Naive thymus-derived CD4-positive, alpha-beta T cell (primary cell): ENCODE results near the gene SYT15. TPM values are rescaled to one million over a fixed set of nuclear protein-coding genes. Genes with fewer than 3 reads are reported as not detected.
"Not testable (repeated sequence)": the region's sequence is repeated elsewhere in the genome, so short reads cannot be mapped to it uniquely, and the experiment has no call there.

ENCODE experiments used
- ATAC-seq: fragments of 150-1000 bp; cut with Tn5 transposase; 2 replicates; pipeline ENCODE4 v1.10.0; 2021; ENCODE audit warnings: mild to moderate bottlenecking, moderate library complexity
- CTCF ChIA-PET: fragments of 350-600 bp; sonication (Branson Sonifier 250); formaldehyde crosslinking; loops from one replicate; lab custom pipeline; 2021; ENCODE audit warnings: antibody characterized with exemption; lab: Charles Lee
- POLR2A ChIA-PET: fragments of 350-600 bp; sonication (Branson Sonifier 250); formaldehyde crosslinking; loops from one replicate; lab custom pipeline; 2021; ENCODE audit warnings: antibody characterized with exemption, inconsistent platforms; lab: Charles Lee
- DNase-seq, 9 donors: peaks; one replicate each; pipeline versions ENCODE4 v3.0.0 to v3.0.0-alpha.2; 2020 to 2022; ENCODE audit warnings: mixed read lengths in 1 of 9
- H3K27ac ChIP-seq: one replicate; pipeline ENCODE4 v1.7.0; 2013; ENCODE audit warnings: mild to moderate bottlenecking, low read depth, low read length, moderate library complexity
- H3K27me3 ChIP-seq, 2 donors: one replicate each; pipeline ENCODE4 v1.7.0; 2013; ENCODE audit warnings: low read length in 2 of 2, mild to moderate bottlenecking in 2 of 2, moderate library complexity in 2 of 2; ENCODE audit not compliant: control insufficient read depth in 2 of 2, insufficient read depth in 2 of 2
- H3K36me3 ChIP-seq, 3 experiments: 1 replicate in 2 of 3; 2 replicates in 1 of 3; pipeline ENCODE4 v1.7.0; 2013; ENCODE audit warnings: low read length in 3 of 3, mild to moderate bottlenecking in 3 of 3, moderate library complexity in 1 of 3; ENCODE audit not compliant: insufficient read depth in 3 of 3, control insufficient read depth in 2 of 3
- H3K4me1 ChIP-seq, 2 donors: one replicate each; pipeline ENCODE4 v1.7.0; 2013; ENCODE audit warnings: low read length in 2 of 2, mild to moderate bottlenecking in 2 of 2, moderate library complexity in 1 of 2; ENCODE audit not compliant: control insufficient read depth in 2 of 2, insufficient read depth in 2 of 2
- H3K4me3 ChIP-seq: 2 replicates; pipeline ENCODE4 v1.7.0; 2013; ENCODE audit warnings: mild to moderate bottlenecking, low read length
- H3K9me3 ChIP-seq, 3 experiments: 1 replicate in 2 of 3; 2 replicates in 1 of 3; pipeline ENCODE4 v1.7.0; 2013; ENCODE audit warnings: low read length in 3 of 3; ENCODE audit not compliant: control insufficient read depth in 2 of 3
- H3K27ac Mint-ChIP-seq, 9 donors: one replicate each; pipeline ENCODE4 v1.8.0; 2020 to 2022; ENCODE audit warnings: mixed read lengths in 9 of 9, mild to moderate bottlenecking in 8 of 9, moderate library complexity in 5 of 9, inconsistent platforms in 2 of 9
- H3K27me3 Mint-ChIP-seq, 5 donors: one replicate each; pipeline ENCODE4 v1.8.0; 2021 to 2022; ENCODE audit warnings: mixed read lengths in 5 of 5, mild to moderate bottlenecking in 1 of 5
- H3K36me3 Mint-ChIP-seq, 5 donors: one replicate each; pipeline ENCODE4 v1.8.0; 2020 to 2022; ENCODE audit warnings: mixed read lengths in 5 of 5, mild to moderate bottlenecking in 3 of 5, inconsistent platforms in 1 of 5
- H3K4me1 Mint-ChIP-seq, 7 donors: one replicate each; pipeline ENCODE4 v1.8.0; 2020 to 2022; ENCODE audit warnings: mixed read lengths in 7 of 7, mild to moderate bottlenecking in 3 of 7, inconsistent platforms in 1 of 7
- H3K4me3 Mint-ChIP-seq, 10 donors: one replicate each; pipeline ENCODE4 v1.8.0; 2020 to 2022; ENCODE audit warnings: mild to moderate bottlenecking in 10 of 10, mixed read lengths in 10 of 10, moderate library complexity in 6 of 10, inconsistent platforms in 2 of 10
- H3K9me3 Mint-ChIP-seq, 11 donors: one replicate each; pipeline ENCODE4 v1.8.0; 2020 to 2022; ENCODE audit warnings: mixed read lengths in 11 of 11, mild to moderate bottlenecking in 4 of 11, inconsistent platforms in 1 of 11, moderate library complexity in 1 of 11
- intact Hi-C, 2 donors: fragments of 100-400 bp; cut with micrococcal nuclease; formaldehyde crosslinking; loops; one replicate each; pipeline ENCODE4 v1.15.1; 2023
- polyA plus RNA-seq, 2 donors: library from polyadenylated mRNA; unstranded; fragments of 300-500 nt; fragmentation: Illumina TruSeq; gene quantifications; one replicate each; pipeline ENCODE4 v1.2.3, GENCODE V29; 2021
- total RNA-seq, 6 experiments: library from RNA in 5 of 6; stranded (reverse) in 5 of 6; gene quantifications; 1 replicate in 5 of 6; 2 replicates in 1 of 6; pipeline ENCODE4 v1.2.3 and lab custom pipeline; 2021 to 2026

The SYT15 gene
- total and polyA plus RNA-seq, 7 experiments from 2014 or later: 0.05 to 1.6 (median 1.3) TPM; not detected in 1

DNA sequence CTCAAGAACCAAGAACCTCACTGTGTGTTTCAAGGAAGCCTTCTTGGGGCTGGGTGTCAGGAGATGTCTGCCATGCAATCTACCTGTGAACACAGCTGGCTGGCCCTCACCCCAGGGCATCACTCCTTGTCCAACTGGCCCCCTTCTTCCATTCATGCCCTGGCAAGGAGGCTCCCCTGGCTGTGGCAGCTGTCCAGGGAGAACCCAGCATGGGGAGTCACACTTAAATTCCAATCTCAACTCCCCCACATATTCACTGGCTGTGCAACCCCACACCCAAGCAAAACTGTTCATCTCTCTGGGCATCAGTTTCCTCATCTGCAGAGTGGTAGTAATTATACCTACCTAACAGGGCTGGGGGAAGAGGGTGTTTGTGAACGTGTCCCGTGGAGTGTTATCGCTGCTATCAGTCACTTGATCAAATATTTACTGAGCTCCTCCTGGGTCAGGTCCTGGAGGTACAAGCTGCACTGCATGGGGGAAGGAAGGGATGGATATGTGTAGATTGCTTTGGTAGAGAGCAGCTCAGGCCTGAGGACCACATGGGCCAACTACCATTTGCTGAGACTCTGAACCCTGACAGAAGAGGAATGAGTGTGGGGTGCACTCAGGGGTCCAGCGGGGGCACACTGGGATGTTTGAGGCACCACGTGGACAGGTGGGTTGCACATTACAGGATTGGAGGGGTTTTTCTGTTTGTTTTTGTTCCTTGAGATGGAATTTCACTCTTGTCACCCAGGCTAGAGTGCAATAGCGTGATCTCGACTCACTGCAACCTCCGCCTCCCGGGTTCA, 20.3 kb upstream of the SYT15 start:
- ATAC-seq (no peak), DNase-seq (peak in 1 of 9 donors; percentile 7)
- H3K36me3 Mint-ChIP-seq: peaks cover 0 to 7% (median 0%) of the 10 kb centered on the region in 5 donors
- Histone ChIP-seq H3K27me3 (peaks cover 0 to 5% of the 10 kb centered on the region in 2 donors), H3K4me3 (no peak overlapping the region), H3K4me1 (no peaks in the 10 kb centered on the region), H3K36me3 (no peaks in the 10 kb centered on the region), H3K27ac (no peak overlapping the region), H3K9me3 (no peaks in the 10 kb centered on the region)
- ChIA-PET POLR2A (no interaction called here), CTCF (interaction anchor here (1.4 kb wide), 1 partner anchor 330 kb away, joined by 3 read pairs; no protein-coding TSS in a partner anchor)
- H3K27ac Mint-ChIP-seq: no peak overlapping the region
- intact Hi-C loops: no loop called here
- H3K27me3 Mint-ChIP-seq: peaks cover 0 to 7% (median 0%) of the 10 kb centered on the region in 5 donors
- H3K9me3 Mint-ChIP-seq: no peaks in the 10 kb centered on the region
- peaks cover 0 to 12% (median 5%) of the 10 kb centered on the region in 7 donors for H3K4me1 Mint-ChIP-seq
- peak overlapping the region in 4 of 10 donors; percentile 18 to 43 (median 42) for H3K4me3 Mint-ChIP-seq

DNA sequence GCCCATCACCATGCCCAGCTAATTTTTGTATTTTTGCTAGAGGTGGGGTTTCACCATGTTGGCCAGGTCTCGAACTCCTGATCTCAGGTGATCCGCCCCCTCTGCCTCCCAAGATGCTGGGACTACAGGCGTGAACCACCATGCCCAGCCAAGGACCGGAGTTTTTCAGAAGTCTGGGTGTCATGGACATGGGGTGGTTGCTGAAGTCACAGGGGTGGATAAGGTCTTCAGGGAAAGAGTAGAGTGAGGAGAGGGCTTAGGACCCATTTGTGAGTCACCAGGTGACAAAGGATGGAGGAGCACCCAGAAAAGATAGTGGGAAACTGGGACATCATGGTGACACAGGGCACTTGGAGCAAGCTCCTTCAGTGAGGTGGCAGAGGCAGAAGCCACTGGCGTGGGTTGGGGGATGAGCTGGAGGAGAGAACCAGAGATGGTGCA, 19.7 kb upstream of the SYT15 start:
- no peak overlapping the region for H3K27ac ChIP-seq
- intact Hi-C loops: no loop called here
- H3K4me1 ChIP-seq: no peaks in the 10 kb centered on the region
- H3K4me1 Mint-ChIP-seq: peaks cover 0 to 12% (median 5%) of the 10 kb centered on the region in 7 donors
- H3K36me3 ChIP-seq: no peaks in the 10 kb centered on the region
- no peak for ATAC-seq
- DNase-seq: no peak
- no peak overlapping the region for H3K4me3 ChIP-seq
- ChIA-PET CTCF (interaction anchor here (1.4 kb wide), 1 partner anchor 330 kb away, joined by 3 read pairs; no protein-coding TSS in a partner anchor), POLR2A (no interaction called here)
- no peaks in the 10 kb centered on the region for H3K9me3 ChIP-seq
- H3K27ac Mint-ChIP-seq: no peak overlapping the region
- H3K4me3 Mint-ChIP-seq: no peak overlapping the region
- no peaks in the 10 kb centered on the region for H3K9me3 Mint-ChIP-seq
- peaks cover 0 to 7% (median 0%) of the 10 kb centered on the region in 5 donors for H3K27me3 Mint-ChIP-seq
- peaks cover 0 to 7% (median 0%) of the 10 kb centered on the region in 5 donors for H3K36me3 Mint-ChIP-seq
- peaks cover 0 to 5% of the 10 kb centered on the region in 2 donors for H3K27me3 ChIP-seq

DNA sequence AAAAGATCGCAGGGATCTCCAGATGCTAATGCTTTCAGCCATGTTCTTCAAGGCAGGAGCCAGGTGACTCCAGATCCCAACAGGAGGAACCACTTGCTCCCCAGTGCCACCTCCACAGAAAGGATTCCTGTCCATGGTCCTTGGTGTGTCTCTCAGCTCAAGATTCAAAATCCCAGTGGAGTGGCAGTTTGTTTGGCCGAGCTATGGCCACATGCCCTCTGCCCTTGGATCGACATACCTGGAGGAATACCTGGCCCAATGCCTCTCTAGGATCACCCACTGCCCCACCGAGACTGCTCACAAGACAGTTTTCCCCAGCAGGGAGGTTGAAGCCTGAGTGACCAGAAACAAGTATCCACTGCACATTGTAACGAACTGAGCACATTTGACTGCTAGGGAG, 18.5 kb upstream of the SYT15 start:
- no peak for ATAC-seq
- Mint-ChIP-seq H3K4me3 (no peak overlapping the region), H3K36me3 (peaks cover 0 to 7% (median 0%) of the 10 kb centered on the region in 5 donors), H3K27me3 (peaks cover 0 to 7% (median 0%) of the 10 kb centered on the region in 5 donors), H3K9me3 (no peaks in the 10 kb centered on the region), H3K4me1 (peaks cover 0 to 12% (median 5%) of the 10 kb centered on the region in 7 donors), H3K27ac (no peak overlapping the region)
- H3K4me1 ChIP-seq: no peaks in the 10 kb centered on the region
- no peak for DNase-seq
- H3K27ac ChIP-seq: no peak overlapping the region
- H3K27me3 ChIP-seq: peaks cover 0 to 3% of the 10 kb centered on the region in 2 donors
- intact Hi-C loops: no loop called here
- ChIA-PET CTCF (no interaction called here), POLR2A (no interaction called here)
- H3K36me3 ChIP-seq: no peaks in the 10 kb centered on the region
- H3K4me3 ChIP-seq: no peak overlapping the region
- no peaks in the 10 kb centered on the region for H3K9me3 ChIP-seq

DNA sequence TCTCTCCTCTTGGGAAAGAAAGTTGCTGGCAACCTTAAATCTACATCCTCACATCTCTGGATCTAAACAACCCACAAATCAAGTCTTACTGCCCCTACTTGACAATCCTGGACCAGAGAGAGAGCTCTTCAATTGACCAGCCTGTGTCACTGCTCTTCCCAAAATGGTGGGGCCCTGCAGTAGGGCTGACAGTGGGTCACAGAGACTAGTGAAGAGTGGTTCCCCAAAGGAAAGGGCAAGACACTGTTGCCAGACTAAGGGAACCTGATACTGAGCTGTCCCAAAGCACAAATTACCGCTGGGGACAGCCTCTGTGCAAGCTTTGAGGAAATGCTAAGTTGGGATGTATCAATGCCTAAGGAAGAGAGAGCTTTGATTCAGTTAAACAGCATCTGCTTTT, 18.0 kb upstream of the SYT15 start:
- no peak for DNase-seq
- Mint-ChIP-seq H3K27me3 (peaks cover 0 to 7% (median 2%) of the 10 kb centered on the region in 5 donors), H3K36me3 (peaks cover 0 to 7% (median 0%) of the 10 kb centered on the region in 5 donors), H3K4me1 (peaks cover 0 to 12% (median 7%) of the 10 kb centered on the region in 7 donors), H3K9me3 (no peaks in the 10 kb centered on the region), H3K4me3 (no peak overlapping the region), H3K27ac (no peak overlapping the region)
- ChIA-PET CTCF (no interaction called here), POLR2A (no interaction called here)
- no peaks in the 10 kb centered on the region for H3K9me3 ChIP-seq
- no peak for ATAC-seq
- no peak overlapping the region for H3K4me3 ChIP-seq
- no peaks in the 10 kb centered on the region for H3K27me3 ChIP-seq
- intact Hi-C loops: no loop called here
- H3K27ac ChIP-seq: no peak overlapping the region
- H3K36me3 ChIP-seq: no peaks in the 10 kb centered on the region
- H3K4me1 ChIP-seq: no peaks in the 10 kb centered on the region

DNA sequence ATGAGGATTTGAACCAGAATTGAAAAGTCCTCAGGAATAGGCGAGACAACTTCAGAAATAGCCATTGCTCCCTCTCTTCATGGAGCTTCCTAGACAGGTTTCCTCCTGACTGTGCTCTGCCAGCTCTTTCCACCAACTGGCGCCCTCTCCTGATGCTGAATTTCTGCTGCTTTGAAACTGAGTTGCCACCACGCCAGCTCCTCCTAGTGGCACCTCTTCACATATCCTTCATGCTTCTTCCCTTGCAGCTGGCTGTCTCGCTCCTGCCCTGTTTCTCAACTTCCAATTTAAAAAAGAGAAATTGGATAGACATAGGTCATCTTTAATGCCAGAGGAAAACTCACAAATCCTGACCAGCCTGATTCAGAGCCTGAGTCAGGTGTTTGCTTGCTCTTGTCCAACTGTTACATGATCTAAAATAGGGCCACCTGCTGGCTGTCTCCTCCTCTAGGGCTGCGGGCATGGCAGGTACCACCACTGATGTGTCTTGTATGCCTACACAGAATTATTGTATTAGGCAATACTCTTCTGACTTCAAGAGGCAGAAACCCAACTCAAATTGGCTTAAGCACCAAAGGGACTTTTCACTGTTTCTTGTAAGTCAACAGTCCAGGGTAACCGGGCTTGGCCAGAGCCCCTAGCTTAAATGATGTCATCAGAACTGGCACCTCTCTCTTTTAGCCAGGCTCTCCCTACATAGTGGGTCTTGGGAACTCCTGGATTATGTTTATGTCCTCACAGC, 13.2 kb upstream of the SYT15 start:
- POLR2A ChIA-PET, H3K27me3 Mint-ChIP-seq, H3K27me3 ChIP-seq, H3K4me1 Mint-ChIP-seq, H3K27ac ChIP-seq, intact Hi-C loops, H3K36me3 ChIP-seq, H3K4me1 ChIP-seq, H3K9me3 ChIP-seq, H3K36me3 Mint-ChIP-seq, H3K9me3 Mint-ChIP-seq, CTCF ChIA-PET, H3K4me3 ChIP-seq: not testable (repeated sequence)
- peak; percentile 86 for ATAC-seq
- H3K27ac Mint-ChIP-seq: peak overlapping the region in 2 of 9 donors; percentile 38 to 44
- peak overlapping the region in 5 of 10 donors; percentile 1 to 69 (median 46) for H3K4me3 Mint-ChIP-seq
- peak in 8 of 9 donors; percentile 8 to 58 (median 36) for DNase-seq

DNA sequence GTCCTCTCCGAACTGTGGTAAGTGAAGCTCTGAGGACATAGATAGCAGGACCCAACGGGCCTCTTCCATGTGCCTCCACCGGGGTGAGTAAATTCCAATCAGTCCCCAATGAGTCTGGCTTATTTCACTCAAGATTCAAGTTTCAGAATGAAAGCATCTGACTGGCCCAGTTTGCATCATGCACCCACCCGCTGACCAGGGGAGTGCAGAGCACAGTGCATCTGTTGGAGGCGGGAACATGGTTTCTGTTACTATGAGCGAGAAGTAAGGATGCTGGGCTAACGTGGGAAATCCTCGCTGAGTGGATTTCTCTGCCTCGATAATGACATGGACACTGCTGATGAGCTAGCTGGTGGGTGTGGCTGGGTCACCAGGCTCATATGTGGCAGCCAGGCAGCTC, 11.8 kb upstream of the SYT15 start:
- H3K27me3 ChIP-seq, H3K4me3 Mint-ChIP-seq, ATAC-seq, POLR2A ChIA-PET, H3K36me3 ChIP-seq, H3K36me3 Mint-ChIP-seq, DNase-seq, H3K27ac ChIP-seq, CTCF ChIA-PET, H3K27me3 Mint-ChIP-seq, H3K27ac Mint-ChIP-seq, H3K4me3 ChIP-seq, intact Hi-C loops, H3K9me3 ChIP-seq, H3K4me1 Mint-ChIP-seq, H3K9me3 Mint-ChIP-seq, H3K4me1 ChIP-seq: not testable (repeated sequence)
